ENCODE measurements around the gene ITGAL. TPM values are rescaled to one million over a fixed set of nuclear protein-coding genes. Genes with fewer than 3 reads are reported as not detected.

Gene ITGAL
- total and polyA plus RNA-seq, 4 donors = 4.3 to 11.8 (median 6.9) TPM

GRCh38 chr16:30430428-30430970 is 42.0 kb upstream of the ITGAL start:
- no peak for DNase-seq (ENCODE audit: low spot score)
- H3K4me3 ChIP-seq (ENCODE audit: low read depth in 1 of 3, low read length in 3 of 3) = peak overlapping the region in 1 of 3 donors; percentile 2
- peaks cover 3 to 19% (median 15%) of the 10 kb centered on the region in 4 donors for H3K4me1 ChIP-seq (ENCODE audit: control insufficient read depth in 4 of 4, insufficient read depth in 4 of 4, low read length in 3 of 4)
- no peak for TF ChIP-seq CTCF (IDR thresholded peaks at IDR 0.05; ENCODE audit: low read depth, low read length, missing input control)
- peak; percentile 57 for TF ChIP-seq YY1 (IDR thresholded peaks at IDR 0.05)
- TF ChIP-seq RAD21 (IDR thresholded peaks at IDR 0.05) = peak in 1 of 2 donors; percentile 4
- peak in 1 of 2 donors; percentile 1 for TF ChIP-seq HNF4A (conservative IDR thresholded peaks at IDR 0.05)
- WGBS = 61% methylated on average over 19 of the region's 19 CpGs
- peaks cover 0 to 7% (median 2%) of the 10 kb centered on the region in 4 donors for H3K36me3 ChIP-seq (ENCODE audit: control insufficient read depth in 4 of 4, insufficient read depth in 3 of 4, low read depth in 1 of 4, low read length in 3 of 4)
- H3K27ac ChIP-seq (ENCODE audit: low read depth in 1 of 2, low read length in 2 of 2) = peak overlapping the region; percentile 44 to 71
- H3K9me3 ChIP-seq (ENCODE audit: control insufficient read depth in 4 of 4, low read length in 3 of 4) = no peaks in the 10 kb centered on the region
- H3K27me3 ChIP-seq (ENCODE audit: control insufficient read depth in 4 of 4, insufficient read depth in 4 of 4, low read length in 3 of 4) = no peaks in the 10 kb centered on the region
- peak overlapping the region in 1 of 2 donors; percentile 47 for H3K9ac ChIP-seq (ENCODE audit: low read depth in 1 of 2, low read length in 2 of 2)

GRCh38 chr16:30434852-30435251 is 37.7 kb upstream of the ITGAL start:
- H3K27me3 ChIP-seq (ENCODE audit: control insufficient read depth in 4 of 4, insufficient read depth in 4 of 4, low read length in 3 of 4) = no peaks in the 10 kb centered on the region
- H3K36me3 ChIP-seq (ENCODE audit: control insufficient read depth in 4 of 4, insufficient read depth in 3 of 4, low read depth in 1 of 4, low read length in 3 of 4) = no peaks in the 10 kb centered on the region
- peaks cover 0 to 10% (median 6%) of the 10 kb centered on the region in 4 donors for H3K4me1 ChIP-seq (ENCODE audit: control insufficient read depth in 4 of 4, insufficient read depth in 4 of 4, low read length in 3 of 4)
- DNase-seq (ENCODE audit: low spot score) = no peak
- H3K27ac ChIP-seq (ENCODE audit: low read depth in 1 of 2, low read length in 2 of 2) = no peak overlapping the region
- WGBS = 84% methylated on average over 4 of the region's 4 CpGs
- H3K9me3 ChIP-seq (ENCODE audit: control insufficient read depth in 4 of 4, low read length in 3 of 4) = no peaks in the 10 kb centered on the region
- TF ChIP-seq NR2F2 (IDR thresholded peaks at IDR 0.05) (no peak), CTCF (IDR thresholded peaks at IDR 0.05; ENCODE audit: low read depth, low read length, missing input control) (no peak)
- no peak overlapping the region for H3K9ac ChIP-seq (ENCODE audit: low read depth in 1 of 2, low read length in 2 of 2)
- H3K4me3 ChIP-seq (ENCODE audit: low read depth in 1 of 3, low read length in 3 of 3) = no peak overlapping the region

- H3K36me3 ChIP-seq (ENCODE audit: control insufficient read depth in 4 of 4, insufficient read depth in 3 of 4, low read depth in 1 of 4, low read length in 3 of 4) = no peaks in the 10 kb centered on the region
- H3K27ac ChIP-seq (ENCODE audit: low read depth in 1 of 2, low read length in 2 of 2) = peak overlapping the region in 1 of 2 donors; percentile 16
- H3K9ac ChIP-seq (ENCODE audit: low read depth in 1 of 2, low read length in 2 of 2) = no peak overlapping the region
- no peak overlapping the region for H3K4me3 ChIP-seq (ENCODE audit: low read depth in 1 of 3, low read length in 3 of 3)
- no peak for DNase-seq (ENCODE audit: low spot score)
- no peaks in the 10 kb centered on the region for H3K27me3 ChIP-seq (ENCODE audit: control insufficient read depth in 4 of 4, insufficient read depth in 4 of 4, low read length in 3 of 4)
- 33% methylated on average over 3 of the region's 3 CpGs for WGBS
- H3K9me3 ChIP-seq (ENCODE audit: control insufficient read depth in 4 of 4, low read length in 3 of 4) = no peaks in the 10 kb centered on the region
- H3K4me1 ChIP-seq (ENCODE audit: control insufficient read depth in 4 of 4, insufficient read depth in 4 of 4, low read length in 3 of 4) = peaks cover 0 to 6% (median 2%) of the 10 kb centered on the region in 4 donors
- TF ChIP-seq EGR1 (IDR thresholded peaks at IDR 0.05; ENCODE audit: low read depth in 2 of 2) = no peak
- no peak for TF ChIP-seq ATF3 (IDR thresholded peaks at IDR 0.05)
- TF ChIP-seq FOXA2 (IDR thresholded peaks at IDR 0.05) = peak; percentile 51
- peak in 1 of 2 donors; percentile 4 for TF ChIP-seq HNF4A (conservative IDR thresholded peaks at IDR 0.05)
Measured at GRCh38 chr16:30437511-30438046, 35.0 kb upstream of the ITGAL start.
